Measurements from ENCODE around the gene SLCO3A1.

Gene SLCO3A1

GRCh38 chr15:91861223-91861622 lies 7.7 kb downstream of the SLCO3A1 start:
- DNase-seq = no peak

GRCh38 chr15:91862891-91863504 lies 9.5 kb downstream of the SLCO3A1 start:
- peak in 1 of 14 donors; percentile 65 for DNase-seq

- peak in 1 of 14 donors; percentile 65 for DNase-seq
Observed at GRCh38 chr15:91863621-91864255, 10.2 kb downstream of the SLCO3A1 start.

- DNase-seq = no peak
Observed at GRCh38 chr15:91864664-91865063, 11.2 kb downstream of the SLCO3A1 start.

- no peak for DNase-seq
Observed at GRCh38 chr15:91865486-91865885, 12.0 kb downstream of the SLCO3A1 start.

- no peak for DNase-seq
Observed at GRCh38 chr15:91865950-91866349, 12.4 kb downstream of the SLCO3A1 start.

GRCh38 chr15:91866371-91866905 lies 12.9 kb downstream of the SLCO3A1 start:
- no peak for DNase-seq

GRCh38 chr15:91866971-91867372 lies 13.5 kb downstream of the SLCO3A1 start:
- peak in 8 of 14 donors; percentile 27 to 70 (median 50) for DNase-seq

GRCh38 chr15:91867581-91868026 lies 14.1 kb downstream of the SLCO3A1 start:
- peak in 2 of 14 donors; percentile 41 to 61 for DNase-seq

- no peak for DNase-seq
Observed at GRCh38 chr15:91870876-91871537, 17.5 kb downstream of the SLCO3A1 start.

GRCh38 chr15:91871837-91872236 lies 18.3 kb downstream of the SLCO3A1 start:
- DNase-seq = no peak

- DNase-seq = no peak
Observed at GRCh38 chr15:91872356-91873137, 19.0 kb downstream of the SLCO3A1 start.

- DNase-seq = no peak
Observed at GRCh38 chr15:91873138-91873536, 19.6 kb downstream of the SLCO3A1 start.

GRCh38 chr15:91874171-91874570 lies 20.7 kb downstream of the SLCO3A1 start:
- DNase-seq = no peak

GRCh38 chr15:91874992-91875660 lies 21.6 kb downstream of the SLCO3A1 start:
- no peak for DNase-seq

- peak in 1 of 14 donors; percentile 31 for DNase-seq
Observed at GRCh38 chr15:91876187-91876586, 22.7 kb downstream of the SLCO3A1 start.

- DNase-seq = no peak
Observed at GRCh38 chr15:91878319-91878870, 24.9 kb downstream of the SLCO3A1 start.

- no peak for DNase-seq
Observed at GRCh38 chr15:91879158-91879557, 25.6 kb downstream of the SLCO3A1 start.

- no peak for DNase-seq
Observed at GRCh38 chr15:91880373-91880772, 26.9 kb downstream of the SLCO3A1 start.

- no peak for DNase-seq
Observed at GRCh38 chr15:91881569-91882297, 28.2 kb downstream of the SLCO3A1 start.
